DND-41 (cell line): ENCODE results near the gene RIPOR2.

ENCODE experiments used
- ATAC-seq: fragments of 200-7000 bp; cut with Tn5 transposase; 3 replicates; pipeline ENCODE4 v1.9.1; 2021; ENCODE audit warnings: low read depth; ENCODE audit not compliant: insufficient read depth
- DNase-seq: peaks from one replicate; pipeline ENCODE4 v3.0.0-alpha.2; 2020
- H2AFZ ChIP-seq: 2 replicates; pipeline ENCODE4 v1.6.0; 2012; ENCODE audit warnings: low read depth, low read length
- H3K27ac ChIP-seq: 2 replicates; pipeline ENCODE4 v1.5.1; 2012; ENCODE audit warnings: low read length, inconsistent platforms
- H3K27me3 ChIP-seq: fragments of 200-600 bp; sonication (generic); 2 replicates; pipeline ENCODE4 v1.6.0; 2012; ENCODE audit warnings: low read length, mild to moderate bottlenecking, inconsistent platforms; ENCODE audit not compliant: insufficient read depth, poor library complexity
- H3K36me3 ChIP-seq: 2 replicates; pipeline ENCODE4 v1.5.1; 2012; ENCODE audit warnings: low read length, inconsistent platforms; ENCODE audit not compliant: insufficient read depth
- H3K4me1 ChIP-seq: 2 replicates; pipeline ENCODE4 v1.5.1; 2012; ENCODE audit warnings: mild to moderate bottlenecking, low read length; ENCODE audit not compliant: insufficient read depth
- H3K4me2 ChIP-seq: 2 replicates; pipeline ENCODE4 v1.6.0; 2012; ENCODE audit warnings: mild to moderate bottlenecking, moderate library complexity, low read length, inconsistent platforms; ENCODE audit not compliant: insufficient read depth
- H3K4me3 ChIP-seq, 2 experiments: fragments of 200-600 bp in 1 of 2; shearing (Covaris generic) in 1 of 2; 2 replicates each; pipeline ENCODE4 v1.5.1; 2012 to 2016; ENCODE audit warnings: inconsistent platforms in 2 of 2, low read length in 2 of 2, mild to moderate bottlenecking in 2 of 2, low read depth in 1 of 2, moderate library complexity in 1 of 2
- H3K79me2 ChIP-seq: 2 replicates; pipeline ENCODE4 v1.6.0; 2012; ENCODE audit warnings: low read length, inconsistent platforms; ENCODE audit not compliant: insufficient read depth
- H3K9ac ChIP-seq: 2 replicates; pipeline ENCODE4 v1.6.0; 2012; ENCODE audit warnings: low read depth, mild to moderate bottlenecking, inconsistent platforms, low read length, moderate library complexity
- H3K9me3 ChIP-seq: 2 replicates; pipeline ENCODE4 v1.5.1; 2012; ENCODE audit warnings: low read length, moderate library complexity, mild to moderate bottlenecking, inconsistent platforms; ENCODE audit not compliant: insufficient read depth, severe bottlenecking
- H4K20me1 ChIP-seq: 2 replicates; pipeline ENCODE4 v1.6.0; 2012; ENCODE audit warnings: low read length; ENCODE audit not compliant: insufficient read depth
- CTCF ChIP-seq: IDR thresholded peaks from 2 replicates; pipeline ENCODE4 v1.5.1; 2012; ENCODE audit warnings: borderline replicate concordance, low read length, moderate library complexity, mild to moderate bottlenecking; ENCODE audit not compliant: poor library complexity, severe bottlenecking; ENCODE audit errors: extremely low read depth
- EZH2 ChIP-seq: IDR thresholded peaks from 3 replicates; pipeline ENCODE4 v1.6.1; 2012; ENCODE audit warnings: borderline replicate concordance, low read depth, mild to moderate bottlenecking, moderate library complexity, low read length, inconsistent platforms; ENCODE audit not compliant: severe bottlenecking

Gene RIPOR2

GRCh38 chr6:24907919-24908649 lies 27.7 kb downstream of the RIPOR2 start:
- Histone ChIP-seq H3K4me1 (peaks cover 10% of the 10 kb centered on the region), H3K36me3 (no peaks in the 10 kb centered on the region), H3K79me2 (no peaks in the 10 kb centered on the region; the same call in 1 of the 2 replicates), H2AFZ (no peak overlapping the region), H4K20me1 (no peaks in the 10 kb centered on the region), H3K27me3 (no peaks in the 10 kb centered on the region), H3K9ac (no peak overlapping the region), H3K4me2 (no peak overlapping the region), H3K4me3 (no peak overlapping the region), H3K9me3 (no peaks in the 10 kb centered on the region), H3K27ac (no peak overlapping the region; the same call in 1 of the 2 replicates)
- DNase-seq: no peak
- ATAC-seq: peak; percentile 40; the same call in 2 of the 3 replicates
- TF ChIP-seq EZH2 (no peak), CTCF (no peak)

- Histone ChIP-seq H4K20me1 (no peaks in the 10 kb centered on the region), H3K4me3 (no peak overlapping the region), H2AFZ (no peak overlapping the region), H3K79me2 (no peaks in the 10 kb centered on the region; the same call in 1 of the 2 replicates), H3K36me3 (no peaks in the 10 kb centered on the region), H3K27me3 (no peaks in the 10 kb centered on the region), H3K27ac (no peak overlapping the region), H3K9ac (no peak overlapping the region), H3K9me3 (no peaks in the 10 kb centered on the region), H3K4me1 (peaks cover 10% of the 10 kb centered on the region), H3K4me2 (no peak overlapping the region)
- TF ChIP-seq CTCF: no peak
- TF ChIP-seq EZH2: no peak
- DNase-seq (no peak), ATAC-seq (no peak)
Measured at GRCh38 chr6:24906314-24906713, 29.4 kb downstream of the RIPOR2 start.

GRCh38 chr6:24905483-24905882 lies 30.3 kb downstream of the RIPOR2 start:
- H3K36me3 ChIP-seq: no peaks in the 10 kb centered on the region
- no peaks in the 10 kb centered on the region; the same call in 1 of the 2 replicates for H3K79me2 ChIP-seq
- TF ChIP-seq EZH2: no peak
- TF ChIP-seq CTCF: no peak
- no peak overlapping the region for H2AFZ ChIP-seq
- no peak overlapping the region for H3K4me3 ChIP-seq
- H3K9ac ChIP-seq: no peak overlapping the region
- H3K9me3 ChIP-seq: no peaks in the 10 kb centered on the region
- no peaks in the 10 kb centered on the region for H4K20me1 ChIP-seq
- peaks cover 10% of the 10 kb centered on the region for H3K4me1 ChIP-seq
- H3K4me2 ChIP-seq: no peak overlapping the region
- no peaks in the 10 kb centered on the region for H3K27me3 ChIP-seq
- ATAC-seq (no peak), DNase-seq (no peak)
- H3K27ac ChIP-seq: no peak overlapping the region
